NCI-H748 treated with DMSO at 0.1 percent for 48 hours (cell line): ENCODE results near the gene BANK1.
"Not testable (repeated sequence)": the region's sequence is repeated elsewhere in the genome, so short reads cannot be mapped to it uniquely, and the experiment has no call there.

Experiments used
- DNase-seq: peaks from one replicate; lab custom pipeline; 2025; lab: John Stamatoyannopoulos, UW

The BANK1 gene

DNA sequence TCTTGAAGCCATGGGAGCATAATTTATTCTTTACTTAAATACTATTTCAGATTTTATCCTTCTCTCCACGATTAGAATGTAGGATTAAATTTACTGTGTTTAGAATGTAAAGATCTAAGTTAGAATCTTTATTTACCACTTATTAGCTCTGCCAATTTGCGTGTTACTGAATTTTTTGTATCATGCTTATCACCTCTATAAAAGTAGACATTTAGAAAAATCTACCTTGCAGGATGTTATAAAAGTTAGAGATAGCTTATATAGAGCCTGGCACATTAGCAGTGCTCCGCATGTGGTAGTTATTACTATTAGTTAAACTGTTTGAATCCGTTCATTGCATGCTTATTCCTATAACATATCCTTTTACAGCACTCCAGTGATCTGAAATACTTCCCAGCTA is 97.9 kb downstream of the BANK1 start:
- DNase-seq, result no peak

DNA sequence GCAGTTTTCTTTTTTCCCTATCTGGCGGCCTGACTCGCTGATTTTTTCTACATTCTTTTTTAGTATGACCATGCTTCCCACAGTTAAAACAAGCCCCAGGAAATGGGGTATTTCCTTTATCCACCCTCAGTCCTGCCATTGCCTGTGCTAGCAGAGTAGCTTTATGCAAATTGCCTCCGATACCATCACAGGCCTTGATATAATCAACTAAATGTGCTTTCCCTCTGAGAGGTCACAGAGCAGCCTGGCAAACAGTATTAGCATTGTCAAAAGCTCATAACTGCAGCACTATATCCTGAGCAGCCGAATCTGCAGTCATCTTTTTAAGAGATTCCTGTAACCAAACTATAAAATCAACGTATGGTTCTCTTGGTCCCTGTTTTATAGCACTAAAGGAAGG is 115.0 kb downstream of the BANK1 start:
- not testable (repeated sequence) for DNase-seq

DNA sequence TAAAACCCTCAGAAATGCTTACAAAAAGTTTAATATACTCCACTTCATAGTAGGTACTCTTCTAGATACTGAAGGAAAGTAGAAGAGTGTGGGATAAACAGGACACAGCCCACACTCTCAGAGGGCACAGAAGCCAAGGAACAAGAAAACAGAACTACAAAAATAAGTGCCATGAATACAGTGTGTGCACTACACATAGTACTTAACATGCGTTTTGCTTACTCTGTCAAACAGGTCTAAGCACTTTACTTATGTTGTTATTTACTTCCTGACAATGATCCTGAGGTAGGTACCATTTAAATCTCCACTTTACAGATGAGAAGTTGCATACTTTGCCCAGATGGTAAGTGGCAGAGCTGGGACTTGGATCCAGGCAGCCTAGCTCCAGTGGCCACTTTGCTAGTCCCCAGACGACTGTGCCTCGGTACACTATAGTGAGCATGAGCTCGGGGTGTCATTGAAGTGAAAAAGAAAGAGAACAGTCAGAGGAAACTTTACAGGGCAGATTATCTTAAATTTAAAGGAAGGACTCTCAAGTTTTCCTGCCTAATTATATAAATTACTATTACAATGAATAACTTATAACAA is 120.3 kb downstream of the BANK1 start:
- no peak for DNase-seq

DNA sequence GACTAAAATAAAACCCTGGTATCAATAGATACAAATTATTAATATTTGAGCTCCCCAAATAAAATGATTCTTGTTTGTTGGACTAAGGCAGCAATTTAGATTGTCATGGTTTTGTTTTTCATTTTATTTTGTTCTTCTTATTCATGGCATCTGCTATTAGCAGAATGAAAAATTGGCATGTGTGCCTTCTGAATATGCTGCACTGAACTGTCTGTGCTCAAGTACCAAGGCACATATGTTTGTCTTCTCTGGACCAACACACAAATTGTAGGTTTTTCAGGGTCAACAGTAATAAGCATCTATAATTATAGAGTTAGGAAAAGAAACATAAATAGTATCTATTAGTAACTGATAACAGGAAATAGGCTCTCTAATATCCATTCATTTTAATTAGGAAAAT is 121.1 kb downstream of the BANK1 start:
- DNase-seq, result no peak

DNA sequence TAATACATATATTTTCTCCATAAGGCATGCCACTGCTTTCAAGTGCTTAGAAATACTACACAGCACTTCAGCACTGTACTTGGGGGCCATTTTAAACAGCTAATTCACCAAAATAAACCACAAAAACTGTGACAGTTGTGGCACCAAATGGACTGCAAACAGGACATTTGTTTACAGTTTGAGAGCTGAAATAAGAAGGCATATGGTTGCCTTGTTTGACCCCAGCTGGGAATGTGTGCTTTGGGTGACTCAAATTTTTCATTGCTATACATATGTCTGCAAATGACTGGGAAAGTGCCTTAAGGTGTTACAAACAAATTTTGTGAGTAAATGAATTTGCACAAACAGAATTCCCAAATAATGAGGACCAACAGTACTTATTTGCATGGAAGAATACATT is 124.2 kb downstream of the BANK1 start:
- DNase-seq, result no peak

DNA sequence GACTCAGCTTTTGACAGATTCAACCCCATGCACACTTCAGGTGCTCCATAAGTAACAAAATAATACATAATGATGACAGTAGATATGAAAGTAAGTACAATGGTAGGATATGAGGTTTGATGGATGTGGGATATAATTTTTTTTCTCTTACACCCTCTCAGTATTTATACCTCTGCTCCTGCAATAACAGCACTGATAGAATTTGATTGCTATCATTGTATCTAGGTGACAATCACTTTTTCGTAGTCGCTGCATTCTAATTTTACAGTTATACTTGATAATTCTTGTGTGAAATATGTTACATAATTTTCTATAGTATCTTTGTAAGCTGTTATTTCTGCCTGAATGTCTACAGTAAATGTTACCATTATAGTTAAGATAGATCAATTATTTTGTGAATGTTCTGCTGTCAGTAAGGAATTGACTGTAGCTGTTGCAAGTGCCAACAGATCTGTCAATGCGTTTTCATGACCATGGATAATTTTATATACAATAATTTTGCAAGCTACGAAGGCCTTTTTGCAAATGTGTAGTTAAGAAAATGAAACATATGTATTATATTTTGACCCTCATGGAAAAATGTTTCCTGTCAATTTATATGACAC is 128.9 kb downstream of the BANK1 start:
- no peak for DNase-seq

DNA sequence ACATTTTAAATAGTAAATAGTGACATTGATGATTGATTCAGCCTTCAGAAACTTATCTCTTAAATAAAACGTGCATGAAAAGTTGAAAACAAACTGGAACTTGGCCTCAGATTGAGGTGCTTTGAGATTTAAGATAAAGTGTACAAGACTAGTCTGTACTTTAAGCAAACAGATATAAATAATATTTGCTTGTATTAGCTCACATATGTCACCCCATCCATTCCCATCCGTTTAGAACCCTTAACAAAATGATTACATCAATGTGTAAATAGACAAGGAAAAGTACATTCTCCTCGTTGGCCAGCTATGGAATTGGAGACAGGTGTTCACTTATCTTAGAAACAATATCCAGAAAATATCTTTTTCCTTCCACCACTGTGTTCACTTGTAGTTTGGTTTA is 130.8 kb downstream of the BANK1 start:
- no peak for DNase-seq

DNA sequence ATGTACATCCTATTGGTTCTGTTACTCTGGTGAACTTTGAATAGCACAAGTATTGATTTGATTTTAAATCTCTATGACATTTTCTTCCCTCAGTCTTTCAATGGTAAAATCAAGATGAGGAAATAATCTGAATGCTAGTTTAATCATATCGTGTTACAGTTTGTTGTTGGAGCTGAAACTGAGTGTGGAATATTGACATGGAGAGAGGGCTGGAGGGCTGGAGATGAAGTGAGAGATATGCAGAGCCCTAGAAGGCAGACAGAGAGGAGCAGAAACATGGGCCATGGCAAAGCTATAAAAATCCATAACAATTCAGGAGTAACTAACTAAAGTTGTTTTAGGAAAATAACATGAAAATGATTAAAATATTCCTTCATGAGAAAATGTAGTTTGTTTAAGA is 141.1 kb downstream of the BANK1 start:
- DNase-seq, result no peak

DNA sequence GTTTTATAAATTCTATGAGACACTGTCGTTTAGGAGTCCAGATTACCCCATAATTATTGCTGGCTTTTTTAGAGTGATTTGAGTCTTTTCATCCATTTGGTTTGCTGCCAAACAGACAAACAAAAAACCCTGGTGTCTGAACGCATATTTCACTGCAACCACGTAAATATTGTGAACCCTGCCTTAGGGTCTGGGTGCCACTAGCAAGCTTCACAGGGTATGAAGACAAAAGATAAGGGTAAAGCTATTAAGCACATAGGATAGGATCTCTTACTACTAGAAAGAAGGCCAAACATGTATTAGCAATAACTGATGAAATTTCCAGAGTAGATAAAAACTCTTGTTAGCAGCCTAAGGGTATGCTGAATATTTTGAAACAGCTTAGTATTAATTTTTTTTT is 143.3 kb downstream of the BANK1 start:
- peak; percentile 6 for DNase-seq

DNA sequence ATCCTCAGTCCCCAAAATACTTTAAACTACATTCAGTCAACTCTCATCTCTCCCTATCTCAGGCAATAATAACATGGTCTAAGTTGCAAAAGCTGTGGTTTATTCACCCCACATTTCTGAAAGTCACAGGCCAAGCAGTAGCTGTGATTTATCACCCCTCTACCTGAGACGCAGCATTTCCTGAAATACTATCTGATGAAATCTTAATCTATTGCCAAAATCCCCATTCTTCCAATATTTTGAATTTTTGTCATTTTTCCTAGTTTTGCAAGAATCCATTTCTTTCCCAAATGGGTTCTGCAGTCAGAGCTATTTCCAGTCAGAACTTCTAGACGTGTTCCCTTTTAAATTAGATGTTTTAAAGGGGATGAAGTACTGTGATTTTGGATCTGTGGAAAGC is 148.3 kb downstream of the BANK1 start:
- DNase-seq, result no peak

DNA sequence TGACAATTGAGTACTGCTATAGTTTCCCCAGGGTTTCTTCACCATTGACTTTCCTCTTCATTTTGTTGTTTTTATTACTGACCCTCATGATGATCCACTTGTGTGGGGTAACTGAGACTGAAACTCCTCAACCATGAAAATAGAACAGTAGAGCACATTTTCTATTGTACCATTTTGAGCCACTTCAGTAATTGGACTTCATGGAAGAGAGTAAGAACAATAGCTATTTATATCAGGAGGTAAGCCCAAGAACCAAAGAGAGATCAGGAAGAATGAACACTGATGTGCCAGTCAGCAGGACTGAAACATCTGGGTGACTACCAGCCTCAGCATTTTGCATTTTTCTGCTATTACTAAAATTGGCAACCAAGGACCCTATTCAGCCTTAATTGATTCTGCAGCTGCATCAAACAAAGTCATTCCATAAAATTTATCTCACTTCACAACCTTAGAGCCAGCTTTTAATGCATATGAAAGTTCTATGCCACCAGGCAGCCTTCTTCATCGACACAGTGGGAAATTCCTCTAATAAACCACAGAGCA is 151.4 kb downstream of the BANK1 start:
- DNase-seq, result no peak

DNA sequence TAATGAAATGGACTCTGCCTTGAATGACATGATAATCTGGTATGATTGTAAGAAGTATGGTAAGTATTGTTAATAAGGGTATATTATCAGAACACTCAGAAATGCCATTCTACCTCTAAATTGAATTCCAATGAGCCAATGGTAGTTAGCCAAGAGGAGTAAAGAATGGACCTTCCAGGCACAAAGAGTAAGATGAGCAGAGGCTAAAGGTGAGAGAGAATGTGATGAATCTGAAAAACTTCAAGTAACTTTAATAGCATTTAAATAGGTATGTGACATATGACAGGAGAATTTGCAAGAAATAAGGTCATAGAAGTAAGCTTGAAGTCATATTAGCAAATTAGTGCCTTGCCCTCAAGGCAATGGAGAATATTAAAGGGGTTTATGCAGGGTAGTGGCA is 152.4 kb downstream of the BANK1 start:
- no peak for DNase-seq

DNA sequence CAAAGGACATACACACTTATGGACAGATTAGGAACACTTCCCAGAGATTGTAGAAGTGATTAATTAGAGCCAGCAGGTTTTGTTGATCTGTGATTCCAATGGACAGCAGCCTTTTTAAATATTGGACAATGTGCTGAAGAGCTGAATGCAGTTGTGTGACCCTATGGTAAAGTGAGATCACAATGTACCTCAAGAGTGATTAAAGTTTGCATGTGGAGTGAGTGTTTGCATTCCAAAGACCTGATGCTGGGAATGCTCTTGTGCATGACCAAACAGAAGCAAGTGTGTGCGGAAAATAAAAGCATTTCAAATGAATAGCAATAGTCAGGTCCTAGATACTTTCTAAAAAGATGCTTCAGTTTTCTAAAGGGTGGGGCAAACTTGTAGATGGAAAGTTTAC is 154.1 kb downstream of the BANK1 start:
- no peak for DNase-seq

DNA sequence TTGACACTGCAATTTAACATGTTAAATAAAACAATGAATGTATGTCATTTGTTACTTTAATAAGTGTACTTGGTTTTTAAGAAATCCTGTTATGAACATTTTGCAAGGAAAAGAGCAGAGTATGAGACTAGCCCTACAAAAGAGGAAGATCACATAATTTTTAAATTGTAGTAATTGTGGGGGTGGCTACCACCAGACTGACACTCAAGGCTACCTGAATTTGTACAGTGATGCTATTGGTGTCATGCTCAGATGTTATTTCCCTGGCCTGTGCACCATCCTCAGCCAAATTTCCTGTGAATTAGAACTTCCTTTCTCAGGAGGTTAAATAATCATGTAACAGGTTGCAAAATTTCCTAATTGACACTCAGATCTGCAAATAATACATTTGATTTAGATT is 157.5 kb downstream of the BANK1 start:
- no peak for DNase-seq

DNA sequence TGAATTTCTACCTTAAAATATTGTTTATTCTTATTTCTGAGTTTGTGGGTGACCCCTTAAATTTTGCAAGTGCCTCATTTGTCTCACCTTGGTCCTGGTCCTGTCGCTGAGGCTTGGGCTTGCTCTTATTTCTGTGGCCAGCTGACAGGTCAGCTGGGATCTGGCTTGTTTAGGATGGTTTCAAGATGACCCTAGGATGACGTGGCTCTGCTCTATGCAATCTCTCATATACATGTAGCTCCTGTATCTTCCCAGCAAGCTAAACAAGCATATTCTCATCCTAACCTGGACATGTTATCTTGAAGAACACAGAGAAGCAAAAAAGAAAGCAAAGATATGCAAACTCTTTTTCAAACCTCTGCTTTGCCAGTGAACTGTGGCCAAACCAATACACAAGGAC is 158.4 kb downstream of the BANK1 start:
- no peak for DNase-seq

DNA sequence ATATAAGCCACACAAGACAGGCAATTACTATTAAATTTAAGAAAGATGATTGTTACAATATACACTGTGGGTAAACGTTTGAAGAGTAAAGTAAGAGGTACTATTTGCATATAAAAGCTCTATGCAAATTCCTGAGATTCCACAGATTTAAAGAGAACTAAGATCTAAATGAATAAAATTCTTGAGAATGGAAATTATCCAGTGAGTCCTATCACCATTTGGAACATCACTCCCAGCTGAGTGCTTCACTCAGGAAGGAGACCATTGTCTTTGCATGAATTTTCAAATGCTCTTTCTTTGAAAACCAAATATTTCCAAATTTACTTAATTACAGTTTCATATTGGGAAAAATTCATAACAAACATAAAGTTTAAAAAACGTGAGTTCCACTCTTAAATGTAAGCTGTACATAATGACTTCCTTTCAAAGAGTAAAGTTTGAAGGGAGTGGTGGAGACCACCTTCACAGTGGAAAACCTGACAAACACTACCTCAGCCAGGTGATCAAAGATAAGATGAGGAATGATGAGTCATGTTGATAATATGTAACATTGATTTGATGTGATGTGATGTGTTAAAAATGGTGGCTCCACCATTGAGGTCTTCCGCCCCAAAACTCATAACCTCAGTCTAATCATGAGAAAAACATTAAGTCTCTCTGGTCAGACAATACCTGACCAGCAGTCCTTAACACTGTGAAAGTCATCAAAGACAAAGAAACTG is 159.9 kb downstream of the BANK1 start:
- DNase-seq, result no peak

DNA sequence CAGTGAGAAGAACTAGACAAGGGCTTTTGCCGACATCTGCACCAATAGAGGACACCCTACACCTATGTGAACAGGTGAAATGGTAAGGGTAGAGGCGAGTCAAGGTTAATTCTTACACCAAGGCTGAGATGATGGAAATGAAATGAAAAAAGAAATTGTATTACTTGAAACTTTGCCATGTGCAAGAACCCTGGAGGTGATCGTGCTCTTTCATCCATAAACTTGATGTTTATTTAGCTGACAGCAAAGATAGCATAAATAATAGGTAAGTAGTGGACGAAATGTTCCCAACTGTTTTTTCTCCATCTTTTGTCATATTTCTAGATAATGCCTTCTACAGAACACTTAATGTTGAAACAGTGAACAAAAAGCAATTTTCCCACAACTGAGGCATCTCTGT is 162.5 kb downstream of the BANK1 start:
- DNase-seq, result no peak

DNA sequence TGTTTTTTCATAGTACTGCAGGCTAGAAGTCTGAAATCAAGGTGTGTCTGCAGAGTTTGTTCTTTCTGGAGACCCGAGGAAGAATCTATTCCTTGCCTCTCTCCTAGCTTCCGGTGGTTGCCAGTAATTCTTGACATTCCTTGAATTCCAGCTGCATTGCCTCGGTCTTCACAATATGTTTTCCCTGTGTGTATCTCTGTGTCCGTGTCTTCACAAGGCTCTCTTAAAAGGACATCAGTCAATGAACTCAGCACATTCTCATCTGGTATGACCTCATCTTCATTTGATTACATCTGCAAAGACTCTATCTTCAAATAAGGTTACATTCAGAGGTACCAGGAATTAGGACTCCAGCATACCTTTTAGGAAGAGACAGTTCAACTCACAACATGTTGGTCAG is 163.4 kb downstream of the BANK1 start:
- no peak for DNase-seq

DNA sequence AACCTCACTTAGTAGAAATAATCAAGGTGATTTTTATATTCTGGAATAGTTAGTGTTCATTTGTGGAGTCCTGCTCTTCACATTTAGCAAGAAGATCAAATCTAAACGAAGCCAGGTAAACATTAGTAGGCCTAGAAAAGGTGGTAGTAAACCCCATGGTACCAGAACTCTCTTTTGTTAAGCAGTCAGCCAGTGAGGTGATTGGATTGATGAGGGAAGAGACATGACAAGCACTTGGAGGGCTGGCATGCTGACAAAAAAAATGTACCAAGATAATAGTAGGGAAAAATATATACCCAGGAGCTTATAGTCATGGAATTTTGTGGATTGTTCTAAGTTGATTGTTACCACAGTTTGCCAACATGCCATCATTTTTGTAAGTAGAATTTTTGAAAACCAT is 163.8 kb downstream of the BANK1 start:
- no peak for DNase-seq

DNA sequence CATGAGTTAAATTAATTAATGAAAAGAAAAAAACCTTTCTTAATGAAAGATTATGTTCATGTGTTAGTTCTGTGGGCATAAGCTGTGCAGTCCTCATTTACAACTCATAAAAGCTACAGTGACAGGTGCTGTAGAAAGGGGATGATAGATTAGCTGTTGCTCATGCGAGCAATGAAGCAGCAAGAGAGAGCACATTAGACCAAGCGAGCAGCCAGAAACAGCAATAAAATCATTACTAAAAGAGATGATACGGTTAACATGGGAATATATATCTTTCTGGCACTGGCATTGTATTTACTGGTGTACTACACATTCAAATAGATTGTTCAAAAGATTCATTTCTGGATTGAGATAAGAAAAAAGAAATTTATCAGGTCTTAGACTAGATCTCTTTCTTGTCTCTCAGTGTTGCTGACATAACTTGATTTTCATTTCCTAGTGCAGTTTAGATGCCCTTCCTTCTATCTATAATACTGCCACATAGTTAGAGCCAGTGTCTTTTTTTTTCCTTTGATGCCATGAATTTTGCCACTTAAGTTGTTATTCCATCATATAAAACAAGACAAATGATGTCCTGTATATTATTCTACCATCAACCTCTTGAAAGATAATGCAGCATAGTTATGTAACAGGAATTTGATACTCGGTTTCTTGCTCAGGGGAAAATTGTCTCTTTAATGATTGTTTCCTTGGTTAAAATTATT is 164.6 kb downstream of the BANK1 start:
- DNase-seq, result no peak

DNA sequence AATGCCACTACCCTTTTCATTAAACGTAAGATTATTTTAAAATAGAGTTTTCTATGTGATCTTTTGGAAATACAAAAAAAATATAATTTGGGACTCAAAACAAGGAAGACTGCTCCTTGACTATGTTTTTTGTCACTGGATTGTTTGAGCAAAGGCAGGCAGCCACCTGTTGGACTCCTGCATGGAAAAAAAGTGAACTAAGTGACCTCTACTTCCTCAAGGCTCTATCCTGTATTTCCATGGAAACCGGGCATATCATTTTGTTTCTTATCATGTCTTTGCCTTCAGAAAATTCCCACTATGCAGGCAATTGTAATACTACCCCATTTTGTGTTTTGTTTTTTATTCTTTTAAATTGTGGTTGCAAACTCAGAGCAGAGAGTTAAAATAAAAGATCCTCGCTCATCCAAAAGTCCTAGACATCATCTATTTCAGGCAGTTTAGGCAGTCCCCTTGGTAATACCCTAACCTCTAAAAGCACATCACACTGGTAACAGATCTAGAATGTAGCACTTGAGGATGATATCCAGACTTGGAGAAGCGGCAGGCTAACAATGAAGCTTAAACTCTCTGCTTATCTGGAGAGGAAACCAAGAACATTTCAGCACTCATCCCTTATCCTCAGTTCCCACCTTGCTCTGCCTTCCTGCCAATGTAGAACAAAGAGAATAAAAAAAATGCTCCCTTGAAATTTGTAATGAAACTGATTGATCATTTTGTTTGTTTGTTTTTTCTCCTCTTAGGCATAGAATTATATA is 165.7 kb downstream of the BANK1 start:
- no peak for DNase-seq

DNA sequence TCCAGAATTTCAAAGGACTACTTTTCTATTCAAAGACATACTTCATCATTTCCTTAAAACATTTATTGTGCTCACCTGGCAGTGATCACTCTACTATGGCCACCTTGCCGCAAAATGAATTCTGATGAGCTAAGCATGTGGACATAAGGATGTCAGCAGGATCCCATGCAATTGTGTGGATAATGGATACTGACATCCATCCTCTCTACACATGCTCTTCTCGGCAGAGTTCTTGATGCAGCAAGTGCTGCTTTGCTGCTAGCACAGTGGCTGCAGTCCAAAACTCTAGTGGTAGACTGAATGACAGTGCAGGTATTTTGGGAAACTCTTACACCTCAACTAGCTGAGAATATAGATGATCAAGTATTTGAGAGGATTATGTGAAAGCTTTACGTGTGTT is 168.0 kb downstream of the BANK1 start:
- no peak for DNase-seq
